ENCODE data around the gene ATG14. TPM values are rescaled to one million over a fixed set of nuclear protein-coding genes. Genes with fewer than 3 reads are reported as not detected.

Gene ATG14
- total and polyA plus RNA-seq, 2 donors from 2014 or later = 5.2 to 13.3 TPM

DNA sequence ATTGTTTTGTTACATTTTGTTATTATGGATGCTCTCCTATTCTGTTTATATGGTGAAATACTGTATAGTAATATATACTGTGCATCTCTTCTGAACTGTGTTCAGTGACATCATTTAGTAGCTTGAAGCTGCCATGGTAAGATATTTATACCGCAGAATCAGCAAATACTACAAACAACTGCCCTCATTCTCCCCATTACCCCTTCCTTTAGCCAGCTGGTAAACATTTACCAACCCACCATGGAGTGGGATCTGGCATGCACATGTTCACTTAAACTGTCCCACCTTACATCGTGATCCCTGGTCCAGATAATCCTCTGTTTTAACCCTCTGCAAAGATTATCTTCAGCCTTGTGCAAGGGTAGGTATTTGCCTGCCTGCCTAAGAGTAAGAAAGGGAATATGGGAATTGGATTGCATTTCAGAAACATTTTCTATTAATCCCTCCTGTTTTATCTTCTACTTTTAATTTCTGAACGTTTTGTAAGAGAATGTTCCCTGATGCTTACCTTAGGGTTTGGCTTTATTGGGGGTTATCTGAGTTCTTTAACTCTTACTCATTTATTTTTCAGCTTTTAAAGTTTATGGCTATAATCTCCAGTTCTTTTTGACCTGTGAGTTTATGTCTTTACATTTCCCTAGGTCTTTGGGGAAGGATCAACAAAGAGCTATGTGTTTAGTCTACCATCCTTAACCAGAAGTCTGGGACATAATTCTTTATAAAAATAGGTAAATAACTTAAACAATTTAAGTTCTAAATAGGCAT is 93.9 kb downstream of the ATG14 start:
- Histone ChIP-seq H3K36me3 (ENCODE audit: control insufficient read depth in 2 of 3, insufficient read depth in 3 of 3, low read length in 3 of 3) (no peaks in the 10 kb centered on the region), H3K27ac (ENCODE audit: low read depth in 2 of 2, low read length in 2 of 2) (peak overlapping the region in 1 of 2 donors; percentile 32), H3K27me3 (ENCODE audit: control insufficient read depth, insufficient read depth, low read length) (no peaks in the 10 kb centered on the region), H3K9ac (ENCODE audit: low read length in 3 of 3) (no peak overlapping the region), H3K9me3 (ENCODE audit: control insufficient read depth in 2 of 3, insufficient read depth in 1 of 3, low read length in 3 of 3) (peaks cover 0 to 3% (median 0%) of the 10 kb centered on the region in 3 donors), H3K4me3 (ENCODE audit: low read length in 3 of 3) (no peak overlapping the region), H3K4me1 (ENCODE audit: control insufficient read depth in 2 of 3, insufficient read depth in 2 of 3, low read depth in 1 of 3, low read length in 3 of 3) (peaks cover 0 to 5% (median 3%) of the 10 kb centered on the region in 3 donors)
- no peak for TF ChIP-seq CTCF (IDR thresholded peaks at IDR 0.05; ENCODE audit: borderline replicate concordance, extremely low read depth, insufficient read depth)
- FAIRE-seq (no peak), DNase-seq (no peak)
- intact Hi-C loops (cut with DNase I) = no loop called here

GRCh38 chr14:55316564-55316963 is 95.1 kb downstream of the ATG14 start:
- DNase-seq (peak in 4 of 5 donors; percentile 48 to 78 (median 64)), FAIRE-seq (no peak)
- intact Hi-C loops (cut with DNase I) = no loop called here
- H3K4me1 ChIP-seq (ENCODE audit: control insufficient read depth in 2 of 3, insufficient read depth in 2 of 3, low read depth in 1 of 3, low read length in 3 of 3) = peaks cover 0 to 5% (median 3%) of the 10 kb centered on the region in 3 donors
- H3K27ac ChIP-seq (ENCODE audit: low read depth in 2 of 2, low read length in 2 of 2) = peak overlapping the region; percentile 34 to 80
- H3K9ac ChIP-seq (ENCODE audit: low read length in 3 of 3) = no peak overlapping the region
- H3K9me3 ChIP-seq (ENCODE audit: control insufficient read depth in 2 of 3, insufficient read depth in 1 of 3, low read length in 3 of 3) = peaks cover 0 to 11% (median 0%) of the 10 kb centered on the region in 3 donors
- H3K27me3 ChIP-seq (ENCODE audit: control insufficient read depth, insufficient read depth, low read length) = no peaks in the 10 kb centered on the region
- H3K36me3 ChIP-seq (ENCODE audit: control insufficient read depth in 2 of 3, insufficient read depth in 3 of 3, low read length in 3 of 3) = peaks cover 0 to 2% (median 0%) of the 10 kb centered on the region in 3 donors
- no peak for TF ChIP-seq CTCF (IDR thresholded peaks at IDR 0.05; ENCODE audit: borderline replicate concordance, extremely low read depth, insufficient read depth)
- H3K4me3 ChIP-seq (ENCODE audit: low read length in 3 of 3) = no peak overlapping the region

Other genes starting within 250 kb of the ATG14 start
- gene DLGAP5, start 220.2 kb downstream of the ATG14 start, total RNA-seq = 0.60 TPM
- not detected for gene DLGAP5, start 220.2 kb downstream of the ATG14 start, polyA plus RNA-seq (ENCODE audit: insufficient read depth, low read depth, low replicate concordance)
- gene FBXO34, start 140.4 kb downstream of the ATG14 start, total RNA-seq = 38.5 TPM
- gene FBXO34, start 140.4 kb downstream of the ATG14 start, polyA plus RNA-seq (ENCODE audit: insufficient read depth, low read depth, low replicate concordance) = 12.8 TPM
- gene TBPL2, start 28.8 kb upstream of the ATG14 start, total RNA-seq = not detected
- not detected for gene TBPL2, start 28.8 kb upstream of the ATG14 start, polyA plus RNA-seq (ENCODE audit: insufficient read depth, low read depth, low replicate concordance)
- 155 TPM for gene KTN1, start 168.4 kb upstream of the ATG14 start, total RNA-seq
- gene KTN1, start 168.4 kb upstream of the ATG14 start, polyA plus RNA-seq (ENCODE audit: insufficient read depth, low read depth, low replicate concordance) = 106 TPM

All from kidney (tissue), 14 donors.